Thyroid gland (tissue), 4 donors: ENCODE results near the gene FOXM1. TPM values are rescaled to one million over a fixed set of nuclear protein-coding genes. Genes with fewer than 3 reads are reported as not detected.

Experiments used
- DNase-seq, 2 donors: peaks; one replicate each; pipeline ENCODE4 v3.0.0-alpha.2; 2019
- H3K27ac ChIP-seq, 3 donors: fragments of 200-600 bp; sonication (generic); 1 replicate in 2 of 3; 2 replicates in 1 of 3; pipeline ENCODE4 v1.5.1; 2016 to 2019; ENCODE audit warnings: mild to moderate bottlenecking in 1 of 3, moderate library complexity in 1 of 3
- H3K27me3 ChIP-seq: fragments of 200-600 bp; sonication (generic); one replicate; pipeline ENCODE4 v1.5.1; 2019
- H3K36me3 ChIP-seq, 2 donors: fragments of 200-600 bp; sonication (generic); one replicate each; pipeline ENCODE4 v1.5.1; 2016 to 2019
- H3K4me1 ChIP-seq, 2 donors: fragments of 200-600 bp; sonication (generic); one replicate each; pipeline ENCODE4 v1.5.1; 2017 to 2019
- H3K4me3 ChIP-seq, 3 donors: fragments of 200-600 bp; sonication (generic); replicated peaks in 1 of 3; 1 replicate in 2 of 3; 2 replicates in 1 of 3; pipeline ENCODE4 v1.5.1; 2016; ENCODE audit warnings: mild to moderate bottlenecking in 1 of 3
- H3K9me3 ChIP-seq: fragments of 200-600 bp; sonication (generic); one replicate; pipeline ENCODE4 v1.5.1; 2017
- CTCF ChIP-seq, 6 experiments: fragments of 200-600 bp in 3 of 6; fragments of 450-650 bp in 3 of 6; sonication (generic) in 3 of 6; IDR thresholded peaks; one replicate each; pipeline ENCODE4 v1.5.1; 2016 to 2019; ENCODE audit warnings: antibody characterized with exemption in 6 of 6, mild to moderate bottlenecking in 2 of 6, inconsistent platforms in 1 of 6, moderate library complexity in 1 of 6
- POLR2A ChIP-seq, 2 donors: fragments of 450-650 bp; IDR thresholded peaks; one replicate each; pipeline ENCODE4 v1.6.1; 2017; ENCODE audit warnings: antibody characterized with exemption in 2 of 2, mild to moderate bottlenecking in 2 of 2, moderate library complexity in 1 of 2
- WGBS, 2 donors: methylation state at CpG; one replicate each; pipeline ENCODE4 v1.1.5; 2017; 5-methylcytosine and 5-hydroxymethylcytosine counted together
- intact Hi-C: fragments of 100-400 bp; cut with DNase I; formaldehyde crosslinking; loops from one replicate; pipeline ENCODE4 v1.15.1; 2023
- total RNA-seq, 4 donors: library from RNA; depleted of rRNA; stranded (reverse); fragments of >200 nt; gene quantifications; one replicate each; pipeline ENCODE4 v1.2.3, GENCODE V29; 2016

The FOXM1 gene
- total RNA-seq, 4 donors from 2014 or later, result 0.54 to 0.67 (median 0.58) TPM; not detected in 1

GRCh38 chr12:2900642-2901041 lies 23.7 kb upstream of the FOXM1 start:
- Histone ChIP-seq H3K4me3 (no peak overlapping the region), H3K9me3 (no peaks in the 10 kb centered on the region), H3K4me1 (peaks cover 3 to 27% of the 10 kb centered on the region in 2 donors), H3K27me3 (no peaks in the 10 kb centered on the region), H3K27ac (no peak overlapping the region), H3K36me3 (no peaks in the 10 kb centered on the region)
- intact Hi-C loops, result no loop called here
- DNase-seq, result no peak
- no peak for TF ChIP-seq POLR2A (IDR thresholded peaks at IDR 0.05)
- TF ChIP-seq CTCF (IDR thresholded peaks at IDR 0.05), result no peak
- WGBS, 2 donors, result 92 to 94% methylated on average over 8 of the region's 8 CpGs

- no peak overlapping the region for H3K27ac ChIP-seq
- WGBS, 2 donors, result 93 to 96% methylated on average over 5 of the region's 5 CpGs
These were observed 20.4 kb upstream of the FOXM1 start for GRCh38 chr12:2897418-2897817.

GRCh38 chr12:2895511-2895910 lies 18.5 kb upstream of the FOXM1 start:
- no peaks in the 10 kb centered on the region for H3K27me3 ChIP-seq
- no peak for DNase-seq
- intact Hi-C loops, result no loop called here
- no peak overlapping the region for H3K27ac ChIP-seq
- no peaks in the 10 kb centered on the region for H3K9me3 ChIP-seq
- no peak for TF ChIP-seq CTCF (IDR thresholded peaks at IDR 0.05)
- TF ChIP-seq POLR2A (IDR thresholded peaks at IDR 0.05), result no peak
- no peak overlapping the region for H3K4me3 ChIP-seq
- WGBS, 2 donors, result 89 to 91% methylated on average over 2 of the region's 2 CpGs
- H3K4me1 ChIP-seq, result peaks cover 7 to 17% of the 10 kb centered on the region in 2 donors
- H3K36me3 ChIP-seq, result no peaks in the 10 kb centered on the region

More at GRCh38 chr12:2897418-2897817, 20.4 kb upstream of the FOXM1 start:
- Histone ChIP-seq H3K9me3 (no peaks in the 10 kb centered on the region), H3K4me1 (peaks cover 0 to 15% of the 10 kb centered on the region in 2 donors), H3K4me3 (no peak overlapping the region), H3K36me3 (no peaks in the 10 kb centered on the region), H3K27me3 (no peaks in the 10 kb centered on the region)
- intact Hi-C loops, result no loop called here
- DNase-seq, result no peak
- no peak for TF ChIP-seq CTCF (IDR thresholded peaks at IDR 0.05)
- no peak for TF ChIP-seq POLR2A (IDR thresholded peaks at IDR 0.05)

- Histone ChIP-seq H3K36me3 (no peaks in the 10 kb centered on the region), H3K4me1 (peaks cover 10 to 20% of the 10 kb centered on the region in 2 donors), H3K9me3 (no peaks in the 10 kb centered on the region), H3K4me3 (no peak overlapping the region), H3K27ac (no peak overlapping the region), H3K27me3 (no peaks in the 10 kb centered on the region)
- WGBS, 2 donors, result 42 to 85% methylated on average over 2 of the region's 2 CpGs
- no peak for DNase-seq
- TF ChIP-seq POLR2A (IDR thresholded peaks at IDR 0.05) (no peak), CTCF (IDR thresholded peaks at IDR 0.05) (no peak)
- intact Hi-C loops, result no loop called here
These were observed 18.1 kb upstream of the FOXM1 start for GRCh38 chr12:2895051-2895451.

GRCh38 chr12:2893007-2893406 lies 16.0 kb upstream of the FOXM1 start:
- intact Hi-C loops, result no loop called here
- Histone ChIP-seq H3K9me3 (no peaks in the 10 kb centered on the region), H3K4me1 (peaks cover 11 to 20% of the 10 kb centered on the region in 2 donors), H3K36me3 (peaks cover 0 to 3% of the 10 kb centered on the region in 2 donors), H3K27ac (no peak overlapping the region), H3K4me3 (no peak overlapping the region), H3K27me3 (no peaks in the 10 kb centered on the region)
- no peak for TF ChIP-seq CTCF (IDR thresholded peaks at IDR 0.05)
- TF ChIP-seq POLR2A (IDR thresholded peaks at IDR 0.05), result no peak
- WGBS, 2 donors, result 84 to 92% methylated on average over 8 of the region's 8 CpGs
- DNase-seq, result no peak
